Epithelial cell of esophagus (primary cell): Measurements from ENCODE around the gene GDPD5.

Experiments used
- DNase-seq: peaks from one replicate; pipeline ENCODE4 v3.0.0; 2010; ENCODE audit warnings: low read depth
- H3K4me3 ChIP-seq: 2 replicates; pipeline ENCODE4 v1.5.1; 2011; ENCODE audit warnings: mild to moderate bottlenecking, low read length, control low read depth
- TF ChIP-seq, protein P1 (sequence below): IDR thresholded peaks from 2 replicates; pipeline ENCODE4 v1.5.1; 2011; ENCODE audit warnings: low read depth, mild to moderate bottlenecking, low read length, control low read depth, inconsistent platforms; ENCODE audit not compliant: insufficient read depth; ENCODE audit errors: missing control alignments

Gene GDPD5

DNA sequence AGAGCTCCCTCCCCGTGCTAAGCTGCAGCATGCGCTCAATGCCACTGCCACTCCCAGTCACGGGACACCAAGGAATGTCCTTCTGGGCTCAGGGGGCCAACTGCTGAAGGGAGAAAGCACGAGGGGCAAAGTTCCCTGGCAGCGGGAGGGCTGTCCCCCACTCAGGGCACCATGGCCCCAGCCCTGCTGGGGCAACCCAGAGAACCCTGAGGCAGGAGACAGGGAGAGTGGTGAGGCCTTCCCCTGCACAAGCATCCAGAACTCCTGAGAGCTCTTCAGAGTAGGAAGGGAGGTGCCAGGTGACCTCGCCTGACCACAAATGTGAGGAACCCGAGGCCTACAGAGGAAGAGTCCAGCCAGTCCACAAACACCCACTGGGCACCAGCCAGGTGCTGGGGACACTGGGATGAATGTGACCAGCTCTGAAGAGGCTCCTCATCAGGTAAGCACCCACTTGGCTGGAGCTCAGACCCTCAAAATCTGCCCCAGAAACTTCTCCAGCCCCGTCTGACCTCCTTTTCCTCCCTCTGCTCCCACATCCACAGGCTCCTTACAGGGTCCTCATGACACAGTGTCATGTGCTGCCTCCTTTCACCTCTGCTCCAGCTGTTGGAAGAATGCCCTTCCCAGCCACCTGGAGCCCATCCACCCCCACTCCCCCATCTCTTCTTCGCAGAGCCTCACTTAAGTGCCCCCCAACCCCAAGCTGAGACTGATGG, 15.6 kb downstream of the GDPD5 start:
- TF ChIP-seq, protein P1, sequence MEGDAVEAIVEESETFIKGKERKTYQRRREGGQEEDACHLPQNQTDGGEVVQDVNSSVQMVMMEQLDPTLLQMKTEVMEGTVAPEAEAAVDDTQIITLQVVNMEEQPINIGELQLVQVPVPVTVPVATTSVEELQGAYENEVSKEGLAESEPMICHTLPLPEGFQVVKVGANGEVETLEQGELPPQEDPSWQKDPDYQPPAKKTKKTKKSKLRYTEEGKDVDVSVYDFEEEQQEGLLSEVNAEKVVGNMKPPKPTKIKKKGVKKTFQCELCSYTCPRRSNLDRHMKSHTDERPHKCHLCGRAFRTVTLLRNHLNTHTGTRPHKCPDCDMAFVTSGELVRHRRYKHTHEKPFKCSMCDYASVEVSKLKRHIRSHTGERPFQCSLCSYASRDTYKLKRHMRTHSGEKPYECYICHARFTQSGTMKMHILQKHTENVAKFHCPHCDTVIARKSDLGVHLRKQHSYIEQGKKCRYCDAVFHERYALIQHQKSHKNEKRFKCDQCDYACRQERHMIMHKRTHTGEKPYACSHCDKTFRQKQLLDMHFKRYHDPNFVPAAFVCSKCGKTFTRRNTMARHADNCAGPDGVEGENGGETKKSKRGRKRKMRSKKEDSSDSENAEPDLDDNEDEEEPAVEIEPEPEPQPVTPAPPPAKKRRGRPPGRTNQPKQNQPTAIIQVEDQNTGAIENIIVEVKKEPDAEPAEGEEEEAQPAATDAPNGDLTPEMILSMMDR: no peak
- no peak overlapping the region for H3K4me3 ChIP-seq
- no peak for DNase-seq

DNA sequence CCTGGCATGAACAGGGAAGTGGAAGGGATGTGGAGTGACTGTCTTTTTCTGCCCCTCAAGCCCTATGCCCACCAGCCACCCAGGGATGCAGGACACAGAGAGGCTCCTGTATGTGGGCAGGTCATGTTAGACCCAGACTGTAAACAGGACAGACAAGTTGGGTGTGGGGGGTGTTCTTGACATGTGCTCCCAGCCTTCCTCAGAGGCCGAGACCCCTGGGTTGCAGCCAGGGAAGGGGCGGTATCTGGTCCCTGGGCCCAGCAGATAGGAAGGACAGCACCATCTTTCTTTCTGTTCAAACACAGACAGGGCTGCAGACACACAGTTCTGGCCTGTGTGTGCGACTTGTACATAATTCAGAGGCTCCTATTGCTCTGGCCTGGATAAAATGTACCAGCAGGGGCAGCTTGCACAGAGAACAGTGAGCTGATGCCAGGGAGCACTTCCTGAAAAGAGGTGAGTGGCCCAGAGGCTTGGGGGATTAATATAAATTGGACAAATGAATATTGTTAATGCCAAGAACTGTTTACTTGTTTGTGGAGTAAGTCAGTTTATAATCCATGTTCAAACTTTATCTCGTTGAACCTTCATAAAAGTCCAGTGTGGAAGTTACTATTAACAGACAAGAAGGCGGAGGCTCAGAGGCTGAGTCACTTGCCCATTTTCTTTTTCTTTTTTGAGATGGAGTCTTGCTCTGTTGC, 16.6 kb downstream of the GDPD5 start:
- DNase-seq: no peak
- H3K4me3 ChIP-seq: no peak overlapping the region
- TF ChIP-seq, protein P1: no peak

DNA sequence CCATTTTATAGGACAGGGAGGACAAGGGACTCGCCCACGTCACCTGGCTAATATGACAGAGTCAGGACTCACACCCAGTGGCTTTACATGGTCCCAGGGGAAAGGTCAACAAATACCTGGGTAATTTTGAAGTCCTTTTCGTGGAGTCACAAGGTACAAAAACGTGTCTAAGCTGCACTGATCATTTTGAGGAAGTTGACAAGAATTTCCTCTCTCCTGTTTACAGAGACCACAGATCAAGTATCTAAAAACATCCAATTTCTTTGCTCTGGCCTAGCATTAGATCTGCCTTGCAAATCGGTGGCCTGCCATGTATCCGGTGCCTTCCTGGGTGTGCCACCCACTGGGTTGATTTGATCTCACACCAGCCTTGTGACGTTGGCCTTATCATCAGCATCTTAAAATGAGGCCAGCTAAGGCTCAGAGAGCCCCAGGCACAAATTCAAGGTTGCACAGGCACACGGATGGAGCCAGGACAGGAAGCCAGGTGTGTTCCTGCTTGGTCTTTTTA, 17.6 kb downstream of the GDPD5 start:
- DNase-seq: no peak
- H3K4me3 ChIP-seq: no peak overlapping the region
- TF ChIP-seq, protein P1: no peak

DNA sequence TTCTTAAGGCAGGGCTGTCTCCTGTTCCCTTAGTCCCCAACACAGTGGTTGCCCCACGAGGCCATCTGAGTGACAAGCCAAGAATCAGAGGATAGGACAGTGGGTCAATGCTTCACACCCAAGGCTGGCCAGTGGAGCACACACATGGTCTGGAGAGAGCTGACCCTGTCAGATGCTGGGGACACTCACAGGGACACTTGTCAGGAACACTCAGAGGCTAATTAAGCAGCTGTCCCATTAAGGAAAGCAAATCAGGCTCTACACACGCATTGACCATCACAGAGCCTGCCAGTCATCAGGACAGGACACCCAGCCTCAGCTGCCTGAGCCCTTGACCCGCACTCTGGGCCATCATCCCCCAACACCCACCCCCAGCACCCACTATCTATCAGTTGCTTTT, 18.2 kb downstream of the GDPD5 start:
- no peak for DNase-seq
- H3K4me3 ChIP-seq: no peak overlapping the region
- TF ChIP-seq, protein P1: no peak

DNA sequence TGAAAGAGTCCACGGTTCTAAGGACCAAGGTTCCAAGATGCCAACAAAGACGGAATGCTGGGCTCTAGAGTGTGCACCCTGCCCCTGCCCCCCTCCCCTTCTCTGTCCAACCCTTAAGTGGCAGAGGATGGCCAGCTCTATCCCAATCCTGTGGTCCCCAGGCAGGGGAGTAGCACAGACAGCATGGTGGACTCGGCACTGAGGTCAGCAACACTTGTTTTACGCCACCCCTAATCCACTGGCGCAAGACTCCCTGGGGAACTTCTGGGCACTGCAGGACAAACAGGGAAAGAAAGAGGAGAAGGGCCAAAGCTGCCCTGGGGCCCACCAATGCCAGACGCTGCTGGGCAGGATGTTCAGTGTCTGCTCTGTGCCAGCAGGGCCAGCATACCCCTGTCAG, 18.9 kb downstream of the GDPD5 start:
- TF ChIP-seq, protein P1: no peak
- H3K4me3 ChIP-seq: no peak overlapping the region
- no peak for DNase-seq

DNA sequence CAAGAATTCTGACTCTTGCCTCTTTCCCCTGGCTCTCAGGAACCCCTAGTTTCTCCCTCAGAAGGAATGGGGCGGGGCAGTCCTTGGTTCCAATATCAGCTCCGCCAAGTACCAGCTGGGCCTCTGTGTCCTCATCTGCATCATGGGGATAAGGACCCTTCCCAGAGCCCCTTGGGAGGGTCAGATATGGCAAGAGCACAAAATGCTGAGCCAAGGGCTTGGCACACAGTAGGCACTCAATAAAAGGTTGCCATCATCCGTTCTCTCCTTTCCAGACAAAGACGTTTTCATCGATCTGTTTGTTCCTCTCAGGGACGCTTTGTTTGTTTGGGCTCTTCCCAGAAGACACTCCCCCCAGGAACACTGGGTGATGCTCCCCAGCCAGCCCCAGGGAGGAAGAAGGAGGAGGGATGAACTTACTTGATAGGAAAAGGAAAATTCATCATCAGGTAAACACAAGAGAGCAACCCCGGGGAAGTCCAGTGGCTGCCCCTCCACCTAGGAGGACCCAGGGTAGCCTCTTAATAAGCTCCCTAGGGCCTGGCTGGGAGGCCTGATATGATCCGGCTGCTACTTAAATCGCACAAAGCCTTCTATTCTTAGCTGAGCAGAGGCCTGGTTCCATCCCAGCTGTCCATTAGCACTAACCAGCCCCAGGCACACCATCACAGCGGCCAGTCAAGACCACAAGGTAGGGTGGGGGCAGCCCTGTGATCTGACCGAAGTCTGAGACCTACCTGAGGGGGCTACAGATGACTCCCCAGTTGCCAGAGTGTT, 19.6 kb downstream of the GDPD5 start:
- DNase-seq: no peak
- no peak overlapping the region for H3K4me3 ChIP-seq
- TF ChIP-seq, protein P1: no peak
